Suprapubic skin (tissue), 4 donors: Measurements from ENCODE around the gene TSHZ1. TPM values are rescaled to one million over a fixed set of nuclear protein-coding genes. Genes with fewer than 3 reads are reported as not detected.

Source experiments
- DNase-seq, 2 donors: peaks; one replicate each; pipeline ENCODE4 v3.0.0-alpha.2; 2019; ENCODE audit warnings: low spot score in 2 of 2
- H3K27ac ChIP-seq: fragments of 200-600 bp; sonication (generic); one replicate; pipeline ENCODE4 v1.5.1; 2019
- H3K27me3 ChIP-seq: fragments of 200-600 bp; sonication (generic); one replicate; pipeline ENCODE4 v1.5.1; 2019
- H3K36me3 ChIP-seq: fragments of 200-600 bp; sonication (generic); one replicate; pipeline ENCODE4 v1.5.1; 2019
- H3K4me1 ChIP-seq: fragments of 200-600 bp; sonication (generic); one replicate; pipeline ENCODE4 v1.5.1; 2019
- H3K4me3 ChIP-seq: fragments of 200-600 bp; sonication (generic); one replicate; pipeline ENCODE4 v1.5.1; 2019; ENCODE audit warnings: mild to moderate bottlenecking
- H3K9me3 ChIP-seq: fragments of 200-600 bp; sonication (generic); one replicate; pipeline ENCODE4 v1.5.1; 2019
- CTCF ChIP-seq, 2 donors: fragments of 200-600 bp in 1 of 2; fragments of 450-650 bp in 1 of 2; sonication (generic) in 1 of 2; IDR thresholded peaks; one replicate each; pipeline ENCODE4 v1.5.1; 2016 to 2019; ENCODE audit warnings: antibody characterized with exemption in 2 of 2, mild to moderate bottlenecking in 1 of 2, moderate library complexity in 1 of 2
- EP300 ChIP-seq: sonication (generic); formaldehyde crosslinking; IDR thresholded peaks from one replicate; pipeline ENCODE4 v1.6.1; 2017; ENCODE audit warnings: antibody characterized with exemption
- POLR2A ChIP-seq, 2 donors: fragments of 450-650 bp; IDR thresholded peaks; one replicate each; pipeline ENCODE4 v1.6.1; 2017; ENCODE audit warnings: antibody characterized with exemption in 2 of 2, mild to moderate bottlenecking in 2 of 2, moderate library complexity in 2 of 2
- POLR2AphosphoS5 ChIP-seq, 3 donors: sonication (generic); formaldehyde crosslinking; IDR thresholded peaks; one replicate each; pipeline ENCODE4 v1.6.1; 2017; ENCODE audit warnings: antibody characterized with exemption in 3 of 3
- WGBS: methylation state at CpG from one replicate; pipeline ENCODE4 v1.1.5; 2018; 5-methylcytosine and 5-hydroxymethylcytosine counted together
- total RNA-seq, 4 donors: library from RNA; depleted of rRNA; stranded (reverse); fragments of >200 nt; gene quantifications; one replicate each; pipeline ENCODE4 v1.1.0, GENCODE V29; 2016

Gene TSHZ1, protein sequence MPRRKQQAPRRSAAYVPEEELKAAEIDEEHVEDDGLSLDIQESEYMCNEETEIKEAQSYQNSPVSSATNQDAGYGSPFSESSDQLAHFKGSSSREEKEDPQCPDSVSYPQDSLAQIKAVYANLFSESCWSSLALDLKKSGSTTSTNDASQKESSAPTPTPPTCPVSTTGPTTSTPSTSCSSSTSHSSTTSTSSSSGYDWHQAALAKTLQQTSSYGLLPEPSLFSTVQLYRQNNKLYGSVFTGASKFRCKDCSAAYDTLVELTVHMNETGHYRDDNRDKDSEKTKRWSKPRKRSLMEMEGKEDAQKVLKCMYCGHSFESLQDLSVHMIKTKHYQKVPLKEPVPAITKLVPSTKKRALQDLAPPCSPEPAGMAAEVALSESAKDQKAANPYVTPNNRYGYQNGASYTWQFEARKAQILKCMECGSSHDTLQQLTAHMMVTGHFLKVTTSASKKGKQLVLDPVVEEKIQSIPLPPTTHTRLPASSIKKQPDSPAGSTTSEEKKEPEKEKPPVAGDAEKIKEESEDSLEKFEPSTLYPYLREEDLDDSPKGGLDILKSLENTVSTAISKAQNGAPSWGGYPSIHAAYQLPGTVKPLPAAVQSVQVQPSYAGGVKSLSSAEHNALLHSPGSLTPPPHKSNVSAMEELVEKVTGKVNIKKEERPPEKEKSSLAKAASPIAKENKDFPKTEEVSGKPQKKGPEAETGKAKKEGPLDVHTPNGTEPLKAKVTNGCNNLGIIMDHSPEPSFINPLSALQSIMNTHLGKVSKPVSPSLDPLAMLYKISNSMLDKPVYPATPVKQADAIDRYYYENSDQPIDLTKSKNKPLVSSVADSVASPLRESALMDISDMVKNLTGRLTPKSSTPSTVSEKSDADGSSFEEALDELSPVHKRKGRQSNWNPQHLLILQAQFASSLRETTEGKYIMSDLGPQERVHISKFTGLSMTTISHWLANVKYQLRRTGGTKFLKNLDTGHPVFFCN (N-terminal part only)
- total RNA-seq = 10 to 100 TPM; 15.2 to 24.5 (median 20.3) TPM

DNA sequence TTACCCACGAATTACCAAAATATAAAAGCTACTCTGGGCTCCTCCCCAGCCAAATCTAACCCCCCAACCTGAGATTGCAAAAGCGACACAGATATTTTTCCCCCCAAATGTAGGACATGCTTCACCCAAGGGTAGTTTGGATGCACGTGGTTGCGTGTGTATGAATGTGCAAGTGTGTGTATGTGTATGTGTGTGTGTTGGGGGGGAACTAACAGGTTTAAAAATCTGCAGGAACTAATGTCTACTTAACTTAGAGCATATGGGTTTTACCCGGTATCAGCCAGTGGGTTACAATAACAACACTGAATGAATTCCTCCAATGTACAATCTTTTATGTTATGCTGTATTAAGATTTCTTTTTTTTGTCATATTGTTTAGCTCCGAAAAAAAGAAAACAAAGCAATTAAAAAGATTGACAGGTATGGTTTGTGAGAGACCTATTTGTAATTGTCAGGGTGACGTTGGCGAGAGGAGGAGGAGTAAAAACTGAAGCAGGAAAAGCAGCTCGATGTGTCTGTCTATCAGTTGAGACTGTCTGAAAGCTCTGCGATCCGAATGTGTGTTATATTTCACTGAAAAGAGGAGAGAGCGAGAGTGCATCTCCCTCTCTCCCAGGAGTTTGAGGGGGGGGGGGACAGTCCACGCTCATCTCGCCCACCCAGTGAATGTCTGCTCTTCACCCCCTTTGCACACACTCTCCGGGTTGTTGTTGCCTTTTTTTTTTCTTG, at the start of gene TSHZ1:
TSS of gene TSHZ1 (plus strand) at position 524 of the 728 bp plus-strand sequence. CDS start 1,080 bp downstream, outside the sequence.
- H3K4me1 ChIP-seq = peaks cover 63% of the 10 kb centered on the region

GRCh38 chr18:75161256-75162028, 49.2 kb upstream of the TSHZ1 start:
- H3K9me3 ChIP-seq = no peaks in the 10 kb centered on the region
- H3K27me3 ChIP-seq = no peaks in the 10 kb centered on the region
- no peak for DNase-seq
- no peak overlapping the region for H3K27ac ChIP-seq
- WGBS = 58% methylated on average over 14 of the region's 14 CpGs
- no peaks in the 10 kb centered on the region for H3K36me3 ChIP-seq
- H3K4me1 ChIP-seq = no peaks in the 10 kb centered on the region
- peak overlapping the region; percentile 33 for H3K4me3 ChIP-seq
- no peak for TF ChIP-seq POLR2A (IDR thresholded peaks at IDR 0.05)
- no peak for TF ChIP-seq POLR2AphosphoS5 (IDR thresholded peaks at IDR 0.05)
- no peak for TF ChIP-seq CTCF (IDR thresholded peaks at IDR 0.05)

More for the DNA sequence above, at the start of gene TSHZ1:
- H3K4me3 ChIP-seq = peak within 1 kb of the TSS; percentile 99
- H3K9me3 ChIP-seq = no peaks in the 10 kb centered on the region
- H3K27me3 ChIP-seq = no peaks in the 10 kb centered on the region
- 2% methylated on average over 15 of the region's 15 CpGs for WGBS
- TF ChIP-seq POLR2A (IDR thresholded peaks at IDR 0.05) (peak in 1 of 2 donors; percentile 65), POLR2AphosphoS5 (IDR thresholded peaks at IDR 0.05) (no peak), EP300 (no peak), CTCF (IDR thresholded peaks at IDR 0.05) (no peak)
- DNase-seq = no peak
- H3K27ac ChIP-seq = peak within 1 kb of the TSS; percentile 100
- no peaks in the 10 kb centered on the region for H3K36me3 ChIP-seq

DNA sequence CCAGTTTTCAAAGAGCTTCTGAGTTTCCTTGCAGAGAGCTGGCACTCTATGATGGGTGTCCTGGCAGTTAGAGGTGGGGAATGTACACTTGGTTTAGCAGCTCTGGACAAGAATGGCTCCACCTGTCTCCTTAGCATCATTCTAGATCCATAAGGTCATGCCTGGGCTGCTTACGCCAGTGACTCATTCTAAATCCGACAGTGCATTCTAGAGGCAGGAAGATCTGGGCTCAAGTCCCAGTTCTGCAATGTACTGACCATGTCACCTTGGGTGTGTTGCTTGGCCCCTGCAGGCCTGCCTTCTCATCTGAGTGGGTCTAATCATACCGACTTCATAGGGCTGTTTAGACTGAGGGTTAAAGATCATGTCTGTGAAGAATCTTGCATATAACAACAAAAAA, 48.1 kb upstream of the TSHZ1 start:
- H3K4me3 ChIP-seq = no peak overlapping the region
- TF ChIP-seq POLR2AphosphoS5 (IDR thresholded peaks at IDR 0.05) (no peak), CTCF (IDR thresholded peaks at IDR 0.05) (no peak), POLR2A (IDR thresholded peaks at IDR 0.05) (no peak), EP300 (no peak)
- H3K4me1 ChIP-seq = no peaks in the 10 kb centered on the region
- no peak for DNase-seq
- H3K27me3 ChIP-seq = no peaks in the 10 kb centered on the region
- no peak overlapping the region for H3K27ac ChIP-seq
- H3K36me3 ChIP-seq = no peaks in the 10 kb centered on the region
- no peaks in the 10 kb centered on the region for H3K9me3 ChIP-seq
- 86% methylated on average over 3 of the region's 3 CpGs for WGBS

DNA sequence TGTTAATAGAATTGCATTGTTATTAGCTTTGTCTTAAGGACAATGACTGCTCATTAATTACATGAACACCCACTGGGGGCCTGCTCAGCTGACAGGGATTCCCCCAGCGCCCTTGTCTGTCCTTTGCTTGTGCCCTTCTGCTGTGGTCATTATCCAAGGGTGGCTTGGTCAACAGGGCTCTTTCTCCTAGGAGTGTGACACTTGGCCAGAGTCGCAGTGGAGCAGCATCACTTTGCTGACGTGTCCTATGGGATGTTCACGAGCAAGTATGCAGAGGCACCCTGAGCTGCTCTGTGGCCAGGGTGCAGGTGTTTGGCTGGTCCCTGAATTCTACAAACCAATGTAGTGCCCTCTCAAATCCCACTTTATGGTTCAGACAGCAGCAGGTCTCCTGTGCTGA, 47.6 kb upstream of the TSHZ1 start:
- no peaks in the 10 kb centered on the region for H3K27me3 ChIP-seq
- no peak for TF ChIP-seq POLR2A (IDR thresholded peaks at IDR 0.05)
- TF ChIP-seq EP300 = no peak
- no peak for TF ChIP-seq CTCF (IDR thresholded peaks at IDR 0.05)
- no peak for TF ChIP-seq POLR2AphosphoS5 (IDR thresholded peaks at IDR 0.05)
- no peak overlapping the region for H3K27ac ChIP-seq
- no peak for DNase-seq
- H3K36me3 ChIP-seq = no peaks in the 10 kb centered on the region
- no peak overlapping the region for H3K4me3 ChIP-seq
- H3K9me3 ChIP-seq = no peaks in the 10 kb centered on the region
- 90% methylated on average over 2 of the region's 4 CpGs for WGBS
- no peaks in the 10 kb centered on the region for H3K4me1 ChIP-seq
